Neural crest cell (in vitro differentiated cells): ENCODE results near the gene G0S2. TPM values are rescaled to one million over a fixed set of nuclear protein-coding genes. Genes with fewer than 3 reads are reported as not detected.

Experiments
- DNase-seq: peaks from one replicate; pipeline ENCODE4 v3.0.0; 2021; ENCODE audit warnings: low read depth, mixed read lengths, low spot score
- H3K27ac Mint-ChIP-seq: one replicate; pipeline ENCODE4 v1.8.0; 2021; ENCODE audit warnings: mild to moderate bottlenecking, mixed read lengths; ENCODE audit not compliant: unreplicated experiment
- H3K27me3 Mint-ChIP-seq: 2 replicates; pipeline ENCODE4 v1.8.0; 2021; ENCODE audit warnings: low read depth, mild to moderate bottlenecking, mixed read lengths
- H3K36me3 Mint-ChIP-seq: 2 replicates; pipeline ENCODE4 v1.8.0; 2021; ENCODE audit warnings: low read depth, mild to moderate bottlenecking, mixed read lengths
- H3K4me1 Mint-ChIP-seq: 2 replicates; pipeline ENCODE4 v1.8.0; 2021; ENCODE audit warnings: mixed read lengths
- H3K4me3 Mint-ChIP-seq: one replicate; pipeline ENCODE4 v1.8.0; 2021; ENCODE audit warnings: mild to moderate bottlenecking, mixed read lengths
- H3K9me3 Mint-ChIP-seq: 2 replicates; pipeline ENCODE4 v1.8.0; 2021; ENCODE audit warnings: mixed read lengths
- CTCF ChIP-seq: fragments of 200-600 bp; sonication (generic); conservative IDR thresholded peaks from 2 replicates; pipeline ENCODE4 v1.5.0; 2021; ENCODE audit warnings: antibody characterized with exemption, mild to moderate bottlenecking
- long read RNA-seq: library from polyadenylated mRNA; unstranded; transcript quantifications from one replicate; pipeline ENCODE4 v2.0.0, GENCODE V29; 2020
- total RNA-seq: library from RNA; stranded (reverse); gene quantifications from 2 replicates; pipeline ENCODE4 v1.2.1, GENCODE V29; 2021

G0S2 gene
- total RNA-seq: 0.37 and 0.48 TPM in 2 replicates
- long read RNA-seq: 0 reads

- H3K9me3 Mint-ChIP-seq: peaks cover 2% of the 10 kb centered on the region
- H3K4me1 Mint-ChIP-seq: peaks cover 20% of the 10 kb centered on the region
- DNase-seq: peak; percentile 30
- no peaks in the 10 kb centered on the region for H3K36me3 Mint-ChIP-seq
- H3K4me3 Mint-ChIP-seq: peak within 1 kb of the TSS; percentile 86
- no peak within 1 kb of the TSS for H3K27ac Mint-ChIP-seq
- no peak for TF ChIP-seq CTCF
- peaks cover 98% of the 10 kb centered on the region for H3K27me3 Mint-ChIP-seq
Measured at GRCh38 chr1:209674957-209675564, at the start of gene G0S2. G0S2 (plus strand) TSS chr1:209675412; CDS start chr1:209675685, 273 bp downstream.

GRCh38 chr1:209625791-209626285, 49.4 kb upstream of the G0S2 start:
- Mint-ChIP-seq H3K4me1 (peaks cover 15% of the 10 kb centered on the region), H3K36me3 (no peaks in the 10 kb centered on the region), H3K27me3 (peaks cover 17% of the 10 kb centered on the region), H3K4me3 (no peak overlapping the region), H3K9me3 (no peaks in the 10 kb centered on the region), H3K27ac (no peak overlapping the region)
- no peak for TF ChIP-seq CTCF
- no peak for DNase-seq

GRCh38 chr1:209626346-209627026, 48.7 kb upstream of the G0S2 start:
- H3K4me1 Mint-ChIP-seq: peaks cover 15% of the 10 kb centered on the region
- H3K9me3 Mint-ChIP-seq: no peaks in the 10 kb centered on the region
- no peak for DNase-seq
- no peaks in the 10 kb centered on the region for H3K36me3 Mint-ChIP-seq
- H3K4me3 Mint-ChIP-seq: no peak overlapping the region
- TF ChIP-seq CTCF: no peak
- peaks cover 19% of the 10 kb centered on the region for H3K27me3 Mint-ChIP-seq
- H3K27ac Mint-ChIP-seq: no peak overlapping the region

GRCh38 chr1:209627027-209627731, 48.0 kb upstream of the G0S2 start:
- TF ChIP-seq CTCF: no peak
- DNase-seq: no peak
- Mint-ChIP-seq H3K36me3 (no peaks in the 10 kb centered on the region), H3K4me3 (no peak overlapping the region), H3K9me3 (no peaks in the 10 kb centered on the region), H3K27me3 (peaks cover 19% of the 10 kb centered on the region), H3K27ac (no peak overlapping the region), H3K4me1 (peaks cover 15% of the 10 kb centered on the region)

- peak; percentile 92 for DNase-seq
- peaks cover 19% of the 10 kb centered on the region for H3K27me3 Mint-ChIP-seq
- H3K27ac Mint-ChIP-seq: no peak overlapping the region
- H3K36me3 Mint-ChIP-seq: no peaks in the 10 kb centered on the region
- H3K4me1 Mint-ChIP-seq: peaks cover 15% of the 10 kb centered on the region
- H3K4me3 Mint-ChIP-seq: no peak overlapping the region
- H3K9me3 Mint-ChIP-seq: no peaks in the 10 kb centered on the region
- TF ChIP-seq CTCF: peak; percentile 92
Measured at GRCh38 chr1:209627732-209628196, 47.4 kb upstream of the G0S2 start.
